K562 (cell line): ENCODE data around the gene SMIM22. TPM values are rescaled to one million over a fixed set of nuclear protein-coding genes. Genes with fewer than 3 reads are reported as not detected.
A peak's percentile ranks its signal among the peaks of the same experiment; 100 is the strongest.

Experiments used
- ATAC-seq: fragments of 200-7000 bp; cut with Tn5 transposase; 3 replicates; pipeline ENCODE4 v1.9.1; 2020; ENCODE audit warnings: moderate library complexity
- BruUV-seq: library from RNA; stranded (reverse); fragments of 400-500 nt; replicated peaks from 2 replicates; lab custom pipeline; 2021; lab: Mats Ljungman, UMichigan
- CTCF ChIA-PET: fragments of 300-600 bp; formaldehyde crosslinking; extraction: SDS; loops from one replicate; lab custom pipeline; 2021; ENCODE audit warnings: low intra/inter-chr PET ratio; lab: Yijun Ruan, JAX
- POLR2A ChIA-PET: fragments of 300-600, 350-650 bp; sonication (Branson Sonifier 250); formaldehyde crosslinking; extraction: SDS; loops from one replicate; lab custom pipeline; 2021; ENCODE audit warnings: antibody characterized with exemption, inconsistent platforms; lab: Yijun Ruan, JAX
- DNase-seq, 4 experiments: peaks; one replicate each; pipeline versions ENCODE4 v3.0.0 to v3.0.0-alpha.2; 2011 to 2018; ENCODE audit warnings: low spot score in 3 of 4, mixed read lengths in 3 of 4; ENCODE audit errors: extremely low read depth in 1 of 4
- FAIRE-seq: peaks from 2 replicates; lab custom pipeline; 2011; peaks lifted over from hg19 to GRCh38; lab: Jason Lieb, UNC
- H2AFZ ChIP-seq: 2 replicates; pipeline ENCODE4 v1.6.0; 2011; ENCODE audit warnings: low read depth, low read length, control low read depth, inconsistent platforms
- H3K27ac ChIP-seq: fragments of 200-600 bp; 3 replicates; pipeline ENCODE4 v1.8.0; 2011; ENCODE audit warnings: low read depth, mild to moderate bottlenecking, control low read depth, inconsistent platforms, low read length, moderate library complexity, mixed read lengths; ENCODE audit errors: extremely low read depth
- H3K27me3 ChIP-seq, 2 experiments: fragments of 300-600 bp in 1 of 2; 2 replicates in 1 of 2; 3 replicates in 1 of 2; pipeline versions ENCODE4 v1.6.0 to v1.8.0; 2011; ENCODE audit warnings: inconsistent platforms in 2 of 2, low read length in 2 of 2, mild to moderate bottlenecking in 1 of 2, mixed read lengths in 1 of 2, moderate library complexity in 1 of 2; ENCODE audit not compliant: control insufficient read depth in 2 of 2, insufficient read depth in 2 of 2
- H3K36me3 ChIP-seq: fragments of 300-600 bp; 3 replicates; pipeline ENCODE4 v1.8.0; 2011; ENCODE audit warnings: mild to moderate bottlenecking, low read length, inconsistent platforms; ENCODE audit not compliant: control insufficient read depth, insufficient read depth
- H3K4me1 ChIP-seq, 2 experiments: fragments of 200-600 bp in 1 of 2; replicated peaks in 1 of 2; 2 replicates in 1 of 2; 3 replicates in 1 of 2; pipeline versions ENCODE4 v1.5.1 to v1.8.0; 2011; ENCODE audit warnings: inconsistent platforms in 2 of 2, low read length in 2 of 2, mild to moderate bottlenecking in 1 of 2, mixed read lengths in 1 of 2, moderate library complexity in 1 of 2; ENCODE audit not compliant: control insufficient read depth in 2 of 2, insufficient read depth in 2 of 2
- H3K4me2 ChIP-seq: 2 replicates; pipeline ENCODE4 v1.6.1; 2011; ENCODE audit warnings: low read length, control low read depth, inconsistent platforms, mixed read lengths; ENCODE audit not compliant: insufficient read depth
- H3K4me3 ChIP-seq: fragments of 200-600 bp; sonication (generic), shearing (Covaris generic); 2 replicates; pipeline ENCODE4 v1.5.1; 2016; ENCODE audit warnings: control low read depth, inconsistent platforms
- H3K79me2 ChIP-seq: fragments of 200-600 bp; 3 replicates; pipeline ENCODE4 v1.8.0; 2011; ENCODE audit warnings: low read length, inconsistent platforms; ENCODE audit not compliant: control insufficient read depth, insufficient read depth
- H3K9ac ChIP-seq, 2 experiments: 2 replicates each; pipeline versions ENCODE4 v1.6.0 to v1.6.1; 2011; ENCODE audit warnings: low read depth in 2 of 2, low read length in 2 of 2, control low read depth in 1 of 2, inconsistent platforms in 1 of 2, mild to moderate bottlenecking in 1 of 2, mixed read lengths in 1 of 2; ENCODE audit not compliant: insufficient read depth in 1 of 2
- H3K9me1 ChIP-seq: one replicate; pipeline ENCODE4 v1.6.0; 2011; ENCODE audit warnings: inconsistent platforms, mild to moderate bottlenecking, low read length, moderate library complexity; ENCODE audit not compliant: control insufficient read depth, insufficient read depth
- H3K9me3 ChIP-seq: replicated peaks from 2 replicates; pipeline ENCODE4 v1.5.1; 2011; ENCODE audit warnings: low read depth, low read length, inconsistent platforms; ENCODE audit not compliant: control insufficient read depth, insufficient read depth
- H4K20me1 ChIP-seq: replicated peaks from 2 replicates; pipeline ENCODE4 v1.6.1; 2011; ENCODE audit warnings: low read length, inconsistent platforms, mixed read lengths; ENCODE audit not compliant: control insufficient read depth, insufficient read depth
- ARID2 ChIP-seq: fragments of 450-650 bp; IDR thresholded peaks from 2 replicates; pipeline ENCODE4 v1.6.1; 2017; ENCODE audit warnings: antibody characterized with exemption, mild to moderate bottlenecking
- GABPA ChIP-seq: fragments of 200-800 bp; sonication (Bioruptor generic); conservative IDR thresholded peaks from 2 replicates; pipeline ENCODE4 v1.6.1; 2016; ENCODE audit warnings: low read depth, missing genetic modification characterization, missing compliant biosample characterization
- NR2C1 ChIP-seq, 2 experiments: fragments of 450-650 bp; IDR thresholded peaks; 2 replicates each; pipeline ENCODE4 v1.6.1; 2017; ENCODE audit warnings: mild to moderate bottlenecking in 2 of 2, antibody characterized with exemption in 1 of 2, inconsistent platforms in 1 of 2, missing compliant biosample characterization in 1 of 2, missing genetic modification characterization in 1 of 2
- NR2C2 ChIP-seq, 2 experiments: fragments of 200-800 bp in 1 of 2; sonication (Bioruptor generic) in 1 of 2; sonication (generic) in 1 of 2; formaldehyde crosslinking in 1 of 2; IDR thresholded peaks; 2 replicates each; pipeline versions ENCODE4 v1.6.1 to v1.8.0; 2016 to 2022; ENCODE audit warnings: mild to moderate bottlenecking in 1 of 2, missing compliant biosample characterization in 1 of 2, missing genetic modification characterization in 1 of 2, missing genetic modification reagents in 1 of 2
- POLR2G ChIP-seq: fragments of 200-400 bp; formaldehyde crosslinking; IDR thresholded peaks from 2 replicates; pipeline ENCODE4 v1.6.1; 2017; ENCODE audit warnings: low read depth, mild to moderate bottlenecking, antibody characterized with exemption, low read length, moderate library complexity
- TFAP4 ChIP-seq: sonication (generic); formaldehyde crosslinking; IDR thresholded peaks from 2 replicates; pipeline ENCODE4 v1.8.0; 2022; ENCODE audit warnings: missing genetic modification reagents, mild to moderate bottlenecking, moderate library complexity, borderline replicate concordance
- USF2 ChIP-seq: sonication (generic); formaldehyde crosslinking; IDR thresholded peaks from 2 replicates; pipeline ENCODE4 v1.5.0; 2020; ENCODE audit warnings: missing genetic modification reagents
- ZBTB26 ChIP-seq: fragments of 450-650 bp; formaldehyde crosslinking; IDR thresholded peaks from 2 replicates; pipeline ENCODE4 v1.4.0; 2022; ENCODE audit warnings: missing genetic modification characterization
- ZNF740 ChIP-seq, 3 experiments: fragments of 200-800 bp in 1 of 3; sonication (Bioruptor generic) in 1 of 3; sonication (generic) in 1 of 3; formaldehyde crosslinking in 1 of 3; IDR thresholded peaks; 2 replicates each; pipeline versions ENCODE4 v1.6.1 to v1.8.0; 2016 to 2022; ENCODE audit warnings: mild to moderate bottlenecking in 2 of 3, missing compliant biosample characterization in 2 of 3, missing genetic modification characterization in 2 of 3, missing genetic modification reagents in 1 of 3
- WGBS: fragments of 100-300 bp; shearing (Covaris generic); methylation state at CpG from one replicate; pipeline ENCODE4 v1.1.6; 2016; ENCODE audit warnings: low coverage, mixed read lengths; ENCODE audit not compliant: insufficient coverage; ENCODE audit errors: missing lambda C conversion rate; 5-methylcytosine and 5-hydroxymethylcytosine counted together
- in situ Hi-C: fragments of 300-500 bp; cut with MboI; formaldehyde crosslinking; loops from 4 replicates; pipeline ENCODE4 v1.15.0; 2018; ENCODE audit warnings: inconsistent platforms, mixed read lengths
- intact Hi-C: fragments of 100-400 bp; cut with micrococcal nuclease; formaldehyde crosslinking; loops from 2 replicates; pipeline ENCODE4 v1.14.2; 2022
- polyA plus RNA-seq, 8 experiments: library from polyadenylated mRNA; depleted of rRNA in 4 of 8; stranded (reverse) in 5 of 8; unstranded in 3 of 8; fragments of >200 nt; fragmentation: Nextera tagmentation in 2 of 8; fragmentation: Illumina TruSeq in 1 of 8; extraction: Ambion mirVana in 2 of 8; extraction: Trizol in 1 of 8; gene quantifications; 2 replicates each; pipeline versions ENCODE4 v1.2.1 to v1.2.3, GENCODE V29; 2011 to 2014; ENCODE audit warnings: inconsistent platforms in 1 of 8, missing spikeins in 1 of 8
- total RNA-seq, 7 experiments: library from RNA; depleted of rRNA in 6 of 7; stranded (reverse); fragments of >200 nt in 6 of 7; fragmentation: Illumina TruSeq in 2 of 7; extraction: Trizol in 2 of 7; gene quantifications; 2 replicates each; pipeline versions ENCODE4 v1.2.1 to v1.2.3, GENCODE V29; 2011 to 2021; ENCODE audit warnings: low replicate concordance in 1 of 7

The SMIM22 gene
- total and polyA plus RNA-seq, 9 of the 15 experiments (the other 6 are each of a cell fraction or from before 2014, with no cell fraction given): not detected

GRCh38 chr16:4800290-4801041, 5.3 kb downstream of the SMIM22 start:
- Histone ChIP-seq H4K20me1 (no peaks in the 10 kb centered on the region; the same call in 1 of the 2 replicates), H3K4me2 (no peak overlapping the region; the same call in 1 of the 2 replicates), H2AFZ (no peak overlapping the region), H3K27ac (no peak overlapping the region), H3K9me3 (no peaks in the 10 kb centered on the region), H3K79me2 (peaks cover 6% of the 10 kb centered on the region; the same call in 2 of the 3 replicates), H3K27me3 (no peaks in the 10 kb centered on the region), H3K9ac (peak overlapping the region in 1 of 2 experiments; percentile 89; a peak in 2 of 4 replicates), H3K4me1 (peaks cover 35 to 74% of the 10 kb centered on the region in 2 experiments), H3K36me3 (peaks cover 31% of the 10 kb centered on the region; the same call in 2 of the 3 replicates), H3K4me3 (no peak overlapping the region), H3K9me1 (no peaks in the 10 kb centered on the region)
- BruUV-seq: no TSS peak
- no peak for ATAC-seq
- ChIA-PET POLR2A (interaction anchor here (1.2 kb wide), 1 partner anchor 34 kb away, joined by 4 read pairs; the partner anchor contains the start of gene ZNF500), CTCF (no interaction called here)
- in situ Hi-C loops: no loop called here
- WGBS: 62% methylated on average over 15 of the region's 17 CpGs
- FAIRE-seq: peak; percentile 68
- intact Hi-C loops: loop anchor here (5.0 kb wide), 1 partner anchor 83 kb away; no protein-coding TSS in a partner anchor
- peak in 3 of 4 experiments; percentile 44 to 65 (median 49) for DNase-seq
- TF ChIP-seq ZNF740 (CRISPR knock-in tag; IDR thresholded peaks at IDR 0.05): peak; percentile 47; the same call in 1 of the 2 replicates
- no peak for TF ChIP-seq ZNF740 (tag; IDR thresholded peaks at IDR 0.05)
- TF ChIP-seq ARID2: no peak
- TF ChIP-seq GABPA (tag): peak; percentile 75
- TF ChIP-seq NR2C2 (CRISPR knock-in tag; IDR thresholded peaks at IDR 0.05): no peak
- TF ChIP-seq NR2C2 (tag; IDR thresholded peaks at IDR 0.05): peak; percentile 80
- peak; percentile 70 for TF ChIP-seq TFAP4 (CRISPR knock-in tag)
- 0 out of 2 replicates have a peak, but pooled peaks have one; percentile 31 for TF ChIP-seq POLR2G
- peak; percentile 54; the same call in 1 of the 2 replicates for TF ChIP-seq NR2C1 (IDR thresholded peaks at IDR 0.05)
- peak; percentile 63 for TF ChIP-seq NR2C1 (tag; IDR thresholded peaks at IDR 0.05)
- 0 out of 2 replicates have a peak, but pooled peaks have one; percentile 2 for TF ChIP-seq USF2
- no peak for TF ChIP-seq ZBTB26 (CRISPR knock-in tag)
